22Rv1 (cell line): ENCODE data around the gene CDK5R1.

Experiments
- ZFX ChIP-seq: fragments of 450-650 bp; IDR thresholded peaks from 2 replicates; pipeline ENCODE4 v1.6.1; 2017; ENCODE audit warnings: antibody characterized with exemption, borderline replicate concordance
- TF ChIP-seq, protein P1 (sequence below): fragments of 450-650 bp; IDR thresholded peaks from 2 replicates; pipeline ENCODE4 v1.5.1; 2017; ENCODE audit warnings: mild to moderate bottlenecking

DNA sequence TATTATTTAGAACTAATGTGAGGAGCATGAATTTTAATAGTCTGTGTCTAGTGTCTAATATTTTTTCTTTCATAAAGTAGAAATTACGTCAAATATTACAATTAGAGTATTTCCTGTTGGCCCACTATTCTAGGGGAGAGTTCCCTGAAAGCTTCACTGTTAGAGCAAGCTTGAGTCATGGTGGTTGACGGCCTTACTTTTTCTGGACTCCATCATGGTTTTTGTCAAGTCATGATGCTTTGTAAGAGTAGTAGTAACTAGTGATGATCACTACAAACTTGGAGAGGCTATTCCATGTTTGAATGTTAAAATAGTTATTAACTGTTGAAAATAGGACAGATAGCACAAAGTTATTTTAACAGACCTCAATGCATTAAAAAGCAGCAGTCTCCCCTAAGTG, 40.8 kb upstream of the CDK5R1 start:
- TF ChIP-seq, protein P1, sequence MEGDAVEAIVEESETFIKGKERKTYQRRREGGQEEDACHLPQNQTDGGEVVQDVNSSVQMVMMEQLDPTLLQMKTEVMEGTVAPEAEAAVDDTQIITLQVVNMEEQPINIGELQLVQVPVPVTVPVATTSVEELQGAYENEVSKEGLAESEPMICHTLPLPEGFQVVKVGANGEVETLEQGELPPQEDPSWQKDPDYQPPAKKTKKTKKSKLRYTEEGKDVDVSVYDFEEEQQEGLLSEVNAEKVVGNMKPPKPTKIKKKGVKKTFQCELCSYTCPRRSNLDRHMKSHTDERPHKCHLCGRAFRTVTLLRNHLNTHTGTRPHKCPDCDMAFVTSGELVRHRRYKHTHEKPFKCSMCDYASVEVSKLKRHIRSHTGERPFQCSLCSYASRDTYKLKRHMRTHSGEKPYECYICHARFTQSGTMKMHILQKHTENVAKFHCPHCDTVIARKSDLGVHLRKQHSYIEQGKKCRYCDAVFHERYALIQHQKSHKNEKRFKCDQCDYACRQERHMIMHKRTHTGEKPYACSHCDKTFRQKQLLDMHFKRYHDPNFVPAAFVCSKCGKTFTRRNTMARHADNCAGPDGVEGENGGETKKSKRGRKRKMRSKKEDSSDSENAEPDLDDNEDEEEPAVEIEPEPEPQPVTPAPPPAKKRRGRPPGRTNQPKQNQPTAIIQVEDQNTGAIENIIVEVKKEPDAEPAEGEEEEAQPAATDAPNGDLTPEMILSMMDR, result no peak
- no peak for TF ChIP-seq ZFX
